T-helper 1 cell (primary cell): ENCODE data around the gene GOLGA6B.
"Not testable (repeated sequence)": the region's sequence is repeated elsewhere in the genome, so short reads cannot be mapped to it uniquely, and the experiment has no call there.

Experiments
- DNase-seq, 5 donors: peaks; one replicate each; pipeline ENCODE4 v3.0.0-alpha.2; 2012 to 2020

The GOLGA6B gene

DNA sequence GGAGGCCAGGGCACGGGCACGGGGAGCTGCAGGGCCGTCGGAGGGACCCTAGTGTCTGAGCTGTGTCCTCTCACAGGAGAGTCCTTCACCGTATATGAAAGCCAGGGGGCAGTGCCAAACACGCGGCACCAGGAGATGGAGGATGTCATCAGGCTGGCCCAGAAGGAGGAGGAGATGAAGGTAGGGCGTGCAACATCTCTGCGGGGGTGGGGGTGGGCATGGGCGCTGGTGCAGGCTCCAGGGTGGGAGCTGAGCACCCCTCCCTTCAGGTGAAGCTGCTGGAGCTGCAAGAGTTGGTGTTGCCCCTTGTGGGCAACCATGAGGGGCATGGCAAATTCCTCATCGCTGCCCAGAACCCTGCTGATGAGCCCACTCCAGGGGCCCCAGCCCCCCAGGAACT, 11.2 kb downstream of the GOLGA6B start:
- DNase-seq = not testable (repeated sequence)

DNA sequence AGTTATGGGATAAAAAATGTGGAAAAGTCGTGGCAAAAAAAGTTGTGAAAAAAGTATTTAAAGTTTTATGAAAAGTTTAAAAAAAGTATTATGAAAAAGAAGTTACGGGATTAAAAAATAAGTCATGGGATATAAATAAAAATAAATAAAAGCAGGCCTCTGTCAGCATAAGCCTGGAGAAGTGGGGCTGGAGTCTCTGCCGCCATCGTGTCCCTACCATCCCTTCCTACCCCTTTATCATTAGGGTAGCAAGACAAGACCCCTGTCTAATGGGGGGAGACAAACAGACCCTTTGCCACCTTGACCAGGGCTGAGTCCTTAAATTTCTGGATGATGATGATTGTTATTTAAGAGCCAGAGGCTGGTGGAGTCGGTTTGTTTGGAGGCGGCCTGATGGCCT, 15.3 kb downstream of the GOLGA6B start:
- not testable (repeated sequence) for DNase-seq

DNA sequence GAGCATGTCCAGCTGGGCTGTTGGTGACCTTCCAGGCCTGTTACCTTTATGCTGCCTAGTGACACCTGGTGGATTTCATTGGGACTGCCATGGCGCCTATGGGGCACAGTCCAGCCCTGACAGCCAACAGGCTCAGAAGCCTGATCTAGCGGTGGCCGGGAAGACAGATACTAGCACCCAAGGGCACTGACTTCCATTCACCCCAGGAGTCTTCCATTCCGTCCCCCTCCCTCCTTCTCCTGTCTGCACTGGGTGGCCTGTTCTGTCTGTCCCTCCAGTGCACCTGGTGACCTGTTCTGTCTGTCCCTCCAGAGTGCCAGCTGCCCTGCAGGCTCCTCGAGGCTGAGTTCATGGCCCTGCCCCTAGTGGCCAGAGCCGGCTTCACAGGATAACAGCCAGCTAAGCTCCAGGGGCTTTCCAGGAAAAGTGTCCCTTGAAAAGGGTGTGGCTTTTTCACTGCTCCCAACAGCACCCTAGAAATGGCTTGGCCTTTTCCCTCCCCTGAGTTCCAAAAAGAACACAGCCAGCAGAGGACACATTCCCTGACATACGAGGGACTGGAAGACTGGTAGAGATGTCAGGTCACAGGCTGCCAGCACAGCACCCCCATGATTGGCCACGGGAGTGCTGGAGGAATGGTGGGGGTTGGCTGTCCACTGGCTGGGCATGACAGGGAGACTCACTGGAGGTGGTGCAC, 16.3 kb downstream of the GOLGA6B start:
- DNase-seq = peak; percentile 28 to 63 (median 56)

DNA sequence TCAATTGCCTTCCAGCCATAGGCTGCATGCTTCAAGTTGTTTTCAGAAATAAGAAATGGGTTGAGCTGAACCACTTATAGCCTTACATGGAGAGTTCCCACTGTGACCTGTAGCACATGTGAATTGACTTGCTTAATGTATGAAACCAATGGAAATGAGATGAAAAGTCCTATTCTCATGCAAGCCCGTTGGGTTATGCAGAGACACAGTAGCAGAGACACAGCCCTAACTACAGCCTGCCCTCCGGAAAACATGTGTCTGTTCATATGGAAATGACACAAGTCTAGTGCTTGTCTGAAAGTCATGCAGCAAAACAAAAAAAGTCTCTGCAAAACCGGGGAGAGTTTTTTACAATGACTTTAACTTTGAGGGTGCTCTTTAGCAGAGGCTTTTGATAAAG, 17.0 kb downstream of the GOLGA6B start:
- DNase-seq = no peak

DNA sequence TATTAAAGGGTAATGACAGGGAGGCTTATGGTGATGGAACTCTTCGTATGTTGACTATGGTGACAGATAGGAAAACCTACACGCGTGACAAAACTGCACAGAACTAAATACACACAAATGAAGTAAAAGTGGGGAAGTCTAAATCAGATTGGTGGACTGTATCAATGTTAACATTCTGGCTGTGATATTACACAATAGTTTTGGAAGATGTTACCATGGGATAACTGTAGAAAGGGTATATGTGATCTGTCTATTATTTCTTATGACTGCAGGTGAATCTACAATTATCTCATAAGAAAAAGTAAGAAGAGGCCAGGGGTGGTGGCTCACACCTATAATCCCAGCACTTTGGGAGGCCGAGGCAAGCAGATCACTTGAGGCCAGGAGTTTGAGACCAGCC, 22.3 kb downstream of the GOLGA6B start:
- DNase-seq = no peak

DNA sequence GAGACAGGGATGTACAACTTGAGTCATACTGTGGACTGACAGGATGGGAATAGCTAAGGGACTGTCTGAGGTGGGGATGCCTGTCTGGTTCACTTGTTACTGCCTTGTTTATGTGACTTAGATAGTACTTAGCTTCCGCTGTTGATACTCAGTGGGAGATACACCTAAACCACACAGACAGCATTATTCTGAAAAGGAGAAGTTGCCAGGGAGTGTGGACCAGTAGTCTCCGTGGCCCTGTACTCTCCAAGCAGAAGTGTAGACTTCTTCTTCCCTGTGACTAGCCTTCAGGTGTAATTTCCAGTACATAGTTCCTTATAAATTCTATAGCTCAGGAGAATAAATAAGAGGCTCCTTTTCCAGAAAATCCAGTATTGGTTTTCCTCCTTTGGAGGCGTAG, 26.4 kb downstream of the GOLGA6B start:
- DNase-seq = no peak

DNA sequence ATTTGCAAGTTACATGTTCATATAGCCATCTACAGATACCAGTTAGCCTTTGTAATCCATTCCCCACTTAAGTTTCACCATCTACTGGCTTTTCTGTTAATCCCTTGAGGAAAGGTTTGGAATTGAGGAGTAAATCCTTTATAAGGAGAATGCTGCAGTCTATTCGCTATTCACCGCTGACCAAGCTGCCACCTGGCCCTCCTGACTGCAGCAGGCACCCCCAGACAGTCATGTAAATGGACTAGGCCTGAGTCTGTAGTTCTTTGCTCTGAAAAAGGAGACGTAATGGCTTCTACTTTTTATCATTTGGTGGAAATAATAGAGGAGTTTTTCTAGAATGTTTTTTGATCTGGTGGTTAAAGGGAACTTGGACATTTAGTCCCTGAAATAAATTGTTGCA, 28.3 kb downstream of the GOLGA6B start:
- no peak for DNase-seq

DNA sequence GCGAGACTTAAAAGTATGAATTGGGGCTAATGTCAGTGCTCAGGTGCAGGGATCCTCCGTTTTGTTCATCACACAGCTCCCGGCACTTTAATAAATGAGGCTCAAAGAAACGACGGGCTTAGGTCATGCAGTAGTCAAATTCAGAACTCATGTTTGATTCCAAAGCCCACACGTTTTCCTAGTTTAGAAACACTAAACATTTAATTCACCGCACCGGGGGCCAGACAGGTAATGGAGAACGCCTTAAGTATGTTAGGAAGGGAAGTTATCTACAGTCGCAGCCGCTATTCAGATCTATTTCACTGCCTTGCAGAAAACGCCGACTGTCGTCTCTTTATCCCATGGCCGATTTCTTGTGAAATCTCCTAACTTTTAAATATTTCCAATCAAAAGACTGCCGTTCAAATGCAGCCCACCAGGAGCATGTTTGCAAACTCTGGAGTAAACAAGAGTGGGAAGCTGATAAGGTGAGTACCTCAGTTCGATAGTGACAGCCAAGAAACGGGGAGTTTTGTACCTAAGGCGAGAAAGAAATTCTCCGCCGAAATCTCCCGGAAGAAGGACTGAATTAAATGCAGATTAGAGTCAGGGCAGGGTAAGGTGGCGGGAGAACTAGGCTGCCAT, 30.9 kb downstream of the GOLGA6B start:
- DNase-seq = peak in 1 of 5 donors; percentile 0

DNA sequence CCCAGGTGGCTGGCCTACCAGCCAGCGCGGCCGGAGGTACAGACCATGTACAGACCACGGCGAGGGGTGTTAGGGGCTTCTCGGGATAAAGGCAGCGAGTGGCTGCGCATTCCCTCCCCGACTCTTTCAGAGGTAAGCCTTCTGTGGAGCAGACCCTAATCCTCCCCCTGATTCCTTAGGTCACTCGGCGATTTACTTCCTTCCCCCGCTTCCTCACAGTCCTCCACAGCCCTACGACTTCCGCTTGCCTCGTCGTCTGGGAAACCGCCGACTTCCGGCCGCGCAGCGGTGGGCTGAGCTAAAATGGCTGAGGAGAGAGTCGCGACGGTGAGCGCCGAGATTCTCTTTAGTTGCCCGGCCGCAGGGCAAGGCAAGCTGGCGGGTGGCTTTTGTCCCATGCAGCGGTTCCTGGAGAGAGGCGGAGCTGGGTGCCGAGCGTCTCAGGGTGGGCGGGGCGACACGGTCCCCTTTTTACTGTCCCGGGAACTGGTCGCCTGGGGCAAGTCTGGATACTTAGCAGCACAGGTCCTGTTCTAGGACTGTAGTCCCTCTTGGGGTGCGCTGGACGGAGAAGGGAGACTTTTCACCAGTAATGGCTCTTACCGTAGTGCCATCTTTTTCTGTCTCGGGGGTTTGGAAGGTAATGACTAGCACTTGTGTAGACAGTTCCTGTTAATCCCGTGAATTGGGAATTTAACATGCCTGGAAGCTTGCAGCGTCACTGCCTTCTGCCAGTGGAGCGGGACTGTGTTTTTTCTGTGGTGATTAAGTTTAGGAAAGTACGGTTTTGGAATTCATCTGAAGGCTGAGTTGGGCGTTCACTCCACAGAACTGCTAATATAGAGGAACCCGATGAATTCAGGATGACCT, 31.7 kb downstream of the GOLGA6B start, which contains the start of the genes BBS4 and HIGD2B:
BBS4 (plus strand) TSS at position 283 of the 870 bp plus-strand sequence; CDS start at position 304, 21 bp downstream.
HIGD2B (minus strand) TSS at position 258 of the 870 bp plus-strand sequence. CDS start 9,808 bp downstream, outside the sequence.
- peak; percentile 65 to 90 (median 76) for DNase-seq

DNA sequence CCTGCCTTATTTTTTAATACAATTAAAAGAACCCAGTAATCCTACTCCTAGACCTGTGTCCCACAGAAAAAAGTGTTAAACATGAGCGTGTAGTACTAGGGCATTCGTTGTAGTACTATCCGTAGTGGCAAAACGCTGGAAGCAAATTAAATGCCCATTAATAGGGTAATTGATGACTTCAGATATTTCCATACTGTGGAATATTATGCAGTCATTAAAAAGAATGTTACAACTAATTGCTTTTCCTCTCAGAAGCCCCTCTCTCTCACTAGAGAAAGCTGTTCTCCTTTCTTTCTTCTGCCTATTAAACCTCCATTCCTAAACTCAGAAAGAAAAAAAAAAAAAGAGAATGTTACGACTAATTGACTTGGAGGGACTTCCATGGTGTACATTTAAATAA, 34.2 kb downstream of the GOLGA6B start:
- DNase-seq = no peak

DNA sequence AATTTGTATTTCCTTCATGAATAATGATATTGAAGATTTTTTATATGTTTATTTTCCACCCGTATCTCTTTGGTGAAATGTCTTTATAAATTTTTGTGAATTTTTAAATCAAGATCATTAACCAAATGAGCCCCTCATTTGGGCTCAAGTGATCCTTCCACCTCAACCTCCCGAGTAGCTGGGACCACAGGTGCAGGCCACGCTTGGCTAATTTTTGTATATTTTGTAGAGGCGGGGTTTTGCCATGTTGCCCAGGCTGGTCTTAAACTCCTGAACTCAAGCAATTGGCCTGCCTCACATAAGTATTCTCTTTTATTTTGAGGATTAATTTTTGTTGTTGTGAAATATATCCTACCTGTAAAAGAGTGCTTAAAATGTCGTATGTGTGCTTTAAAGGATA, 36.4 kb downstream of the GOLGA6B start:
- DNase-seq = no peak

DNA sequence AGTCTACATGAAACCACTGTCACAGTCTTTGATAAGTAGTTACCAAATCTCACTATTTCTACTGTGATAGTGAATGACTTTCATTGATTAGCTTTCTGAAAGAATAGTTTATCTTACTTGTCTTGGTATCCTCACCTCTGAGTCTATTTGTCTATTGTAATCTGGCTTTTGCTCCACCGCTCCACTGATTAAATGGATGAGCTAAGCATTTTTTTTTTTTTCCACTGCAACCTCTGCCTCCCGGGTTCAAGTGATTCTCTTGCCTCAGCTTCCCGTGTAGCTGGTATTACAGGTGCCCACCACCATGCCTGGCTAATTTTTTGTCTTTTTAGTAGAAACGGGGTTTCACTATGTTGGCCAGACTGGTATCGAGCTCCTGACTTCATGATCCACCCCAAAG, 44.4 kb downstream of the GOLGA6B start:
- no peak for DNase-seq

DNA sequence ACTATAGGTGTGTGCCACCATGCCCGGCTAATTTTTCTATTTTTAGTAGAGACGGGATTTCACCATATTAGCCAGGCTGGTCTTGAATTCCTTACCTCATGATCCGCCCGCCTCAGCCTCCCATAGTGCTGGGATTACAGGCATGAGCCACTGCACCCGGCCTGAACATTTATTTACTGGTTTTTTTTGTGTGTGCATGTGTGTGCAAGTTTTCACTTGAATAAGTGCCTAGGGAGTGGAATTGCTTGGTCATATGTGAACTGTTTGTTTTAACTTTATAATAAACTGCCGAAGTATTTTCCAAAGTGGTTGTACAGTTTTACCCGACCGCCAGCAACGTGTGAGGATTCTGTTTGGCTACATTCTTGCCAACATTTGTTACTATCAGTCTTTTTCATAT, 45.6 kb downstream of the GOLGA6B start:
- DNase-seq = no peak

DNA sequence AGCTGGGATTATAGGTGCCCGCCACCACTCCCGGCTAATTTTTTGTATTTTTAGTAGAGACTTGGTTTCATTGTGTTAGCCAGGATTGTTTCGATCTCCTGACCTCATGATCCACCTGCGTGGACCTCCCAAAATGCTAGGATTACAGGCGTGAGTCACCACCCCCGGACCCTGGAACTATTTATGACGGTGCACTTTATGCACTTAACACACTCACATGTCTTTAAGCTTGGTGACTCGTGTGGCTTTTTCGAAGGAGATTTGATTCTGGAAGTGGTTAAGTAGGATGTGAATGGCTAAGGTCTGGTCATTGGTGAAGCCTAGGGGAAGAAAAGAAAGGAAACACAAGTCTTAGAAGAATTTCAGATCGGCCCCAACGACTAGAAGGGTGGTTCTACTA, 51.8 kb downstream of the GOLGA6B start:
- DNase-seq = no peak

DNA sequence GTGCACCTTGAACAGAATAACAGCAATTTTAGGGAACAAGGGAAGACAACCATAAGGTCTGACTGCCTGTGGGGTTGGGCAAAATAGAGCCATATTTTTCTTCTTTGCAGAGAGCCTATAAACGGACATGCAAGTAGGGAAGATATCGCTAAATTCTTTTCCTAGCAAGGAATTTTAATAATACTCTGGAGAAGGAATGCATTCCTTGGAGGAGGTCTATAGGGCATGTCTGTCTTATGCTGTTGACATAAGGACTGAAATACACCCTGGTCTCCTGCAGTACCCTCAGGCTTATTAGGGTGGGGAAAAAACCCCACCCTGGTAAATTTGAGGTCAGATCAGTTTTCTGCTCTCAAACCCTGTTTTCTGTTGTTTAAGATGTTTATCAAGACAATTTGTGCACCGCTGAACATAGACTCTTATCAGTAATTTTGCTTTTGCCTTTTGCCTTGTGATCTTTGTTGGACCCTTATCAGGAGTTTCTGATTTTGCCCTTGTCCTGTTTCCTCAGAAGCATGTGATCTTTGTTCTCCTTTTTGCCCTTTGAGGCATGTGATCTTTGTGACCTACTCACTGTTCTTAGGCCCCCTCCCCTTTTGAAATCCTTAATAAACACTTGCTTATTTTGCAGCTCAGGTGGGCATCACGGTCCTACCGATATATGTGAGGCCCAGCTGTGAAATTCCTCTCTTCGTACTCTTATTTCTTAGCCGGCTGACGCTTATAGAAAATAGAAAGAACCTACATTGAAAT, 54.2 kb downstream of the GOLGA6B start:
- DNase-seq = not testable (repeated sequence)
